Retinal pigment epithelial cell (primary cell): ENCODE data around the gene CCDC102B.
A peak's percentile ranks its signal among the peaks of the same experiment; 100 is the strongest.

Source experiments
- DNase-seq: peaks from one replicate; pipeline ENCODE4 v3.0.0-alpha.2; 2010; ENCODE audit warnings: low read depth
- H3K4me3 ChIP-seq: 2 replicates; pipeline ENCODE4 v1.5.1; 2011; ENCODE audit warnings: mild to moderate bottlenecking, low read length, control low read depth, moderate library complexity
- TF ChIP-seq, protein P1 (sequence below): conservative IDR thresholded peaks from 2 replicates; pipeline ENCODE4 v1.5.1; 2011; ENCODE audit warnings: low read depth, low read length, control low read depth, inconsistent platforms

CCDC102B gene

DNA sequence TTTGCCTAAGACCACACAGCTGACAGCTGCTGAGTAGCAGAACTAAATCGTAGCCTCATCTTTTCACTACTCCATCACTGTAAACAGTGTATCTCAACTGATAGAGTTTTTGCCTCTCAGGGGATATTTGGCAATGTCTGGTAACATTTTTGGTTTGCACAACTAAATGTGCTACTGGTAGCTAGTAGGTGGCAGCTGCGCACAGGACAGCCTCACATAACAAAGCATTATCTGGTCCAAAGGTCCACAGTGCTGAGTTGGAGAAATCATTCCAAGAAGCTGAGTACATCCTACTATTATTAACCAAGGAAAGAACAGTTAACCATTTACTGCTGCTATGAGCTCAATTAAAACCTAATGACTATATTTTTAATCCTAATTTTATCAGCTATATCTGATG, 6.1 kb upstream of the CCDC102B start:
- DNase-seq, result no peak
- H3K4me3 ChIP-seq, result no peak overlapping the region
- TF ChIP-seq, protein P1, sequence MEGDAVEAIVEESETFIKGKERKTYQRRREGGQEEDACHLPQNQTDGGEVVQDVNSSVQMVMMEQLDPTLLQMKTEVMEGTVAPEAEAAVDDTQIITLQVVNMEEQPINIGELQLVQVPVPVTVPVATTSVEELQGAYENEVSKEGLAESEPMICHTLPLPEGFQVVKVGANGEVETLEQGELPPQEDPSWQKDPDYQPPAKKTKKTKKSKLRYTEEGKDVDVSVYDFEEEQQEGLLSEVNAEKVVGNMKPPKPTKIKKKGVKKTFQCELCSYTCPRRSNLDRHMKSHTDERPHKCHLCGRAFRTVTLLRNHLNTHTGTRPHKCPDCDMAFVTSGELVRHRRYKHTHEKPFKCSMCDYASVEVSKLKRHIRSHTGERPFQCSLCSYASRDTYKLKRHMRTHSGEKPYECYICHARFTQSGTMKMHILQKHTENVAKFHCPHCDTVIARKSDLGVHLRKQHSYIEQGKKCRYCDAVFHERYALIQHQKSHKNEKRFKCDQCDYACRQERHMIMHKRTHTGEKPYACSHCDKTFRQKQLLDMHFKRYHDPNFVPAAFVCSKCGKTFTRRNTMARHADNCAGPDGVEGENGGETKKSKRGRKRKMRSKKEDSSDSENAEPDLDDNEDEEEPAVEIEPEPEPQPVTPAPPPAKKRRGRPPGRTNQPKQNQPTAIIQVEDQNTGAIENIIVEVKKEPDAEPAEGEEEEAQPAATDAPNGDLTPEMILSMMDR, result no peak

DNA sequence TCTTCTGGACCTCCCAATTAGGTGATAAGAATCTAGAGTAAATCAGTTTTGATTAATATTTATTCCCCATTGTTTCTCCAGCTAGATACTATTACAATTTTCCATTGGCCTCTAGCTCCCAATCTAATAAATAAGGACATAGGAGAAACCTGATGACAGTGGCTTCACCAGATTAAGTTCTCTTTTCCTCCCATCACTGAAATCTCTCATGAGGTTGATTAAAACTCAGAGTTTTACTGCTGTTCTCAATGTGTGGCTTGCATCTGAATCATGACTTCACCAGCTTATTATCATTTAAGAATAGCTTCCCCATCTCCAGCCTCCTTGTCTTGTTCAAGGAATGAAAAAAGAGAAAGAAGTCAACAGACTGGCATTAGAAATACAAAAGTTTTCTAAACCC, 3.9 kb upstream of the CCDC102B start:
- no peak for DNase-seq
- TF ChIP-seq, protein P1, result no peak
- H3K4me3 ChIP-seq, result no peak overlapping the region

DNA sequence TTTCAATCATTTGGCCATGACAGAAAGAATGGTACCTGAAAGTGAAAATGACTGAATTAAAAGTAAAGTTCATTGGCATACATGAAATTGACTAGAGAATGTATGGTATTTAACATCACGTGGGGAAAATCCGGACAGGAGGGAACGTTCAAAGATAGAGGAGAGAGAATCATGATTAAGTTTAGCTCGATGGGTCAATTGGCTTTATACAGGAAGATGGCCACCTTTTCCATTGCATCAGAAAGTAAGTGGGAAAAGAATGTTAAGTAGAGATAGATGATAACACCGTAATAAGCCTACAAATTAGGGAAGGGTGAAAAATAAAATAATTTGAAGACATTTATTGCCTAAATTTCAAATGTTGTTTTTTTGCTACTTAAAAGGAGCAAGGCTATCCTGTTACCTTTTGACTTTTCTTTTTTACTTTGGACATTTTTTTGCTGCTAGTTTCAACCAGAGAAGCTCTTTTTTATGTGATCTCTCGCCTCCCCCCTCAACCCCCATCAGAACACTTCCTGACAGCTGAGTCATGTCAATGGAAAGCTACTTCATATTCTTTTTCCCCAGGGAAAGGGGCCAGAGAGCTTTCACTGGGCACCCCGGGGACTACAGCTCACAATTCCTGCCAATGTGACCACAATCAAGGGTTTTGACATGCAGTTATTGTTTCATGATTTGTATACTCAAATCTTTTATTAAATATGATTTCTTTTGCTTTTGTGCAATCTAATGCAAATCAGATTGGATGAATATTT, 767 bp upstream of the CCDC102B start:
- TF ChIP-seq, protein P1, result no peak
- H3K4me3 ChIP-seq, result no peak overlapping the region
- no peak for DNase-seq

DNA sequence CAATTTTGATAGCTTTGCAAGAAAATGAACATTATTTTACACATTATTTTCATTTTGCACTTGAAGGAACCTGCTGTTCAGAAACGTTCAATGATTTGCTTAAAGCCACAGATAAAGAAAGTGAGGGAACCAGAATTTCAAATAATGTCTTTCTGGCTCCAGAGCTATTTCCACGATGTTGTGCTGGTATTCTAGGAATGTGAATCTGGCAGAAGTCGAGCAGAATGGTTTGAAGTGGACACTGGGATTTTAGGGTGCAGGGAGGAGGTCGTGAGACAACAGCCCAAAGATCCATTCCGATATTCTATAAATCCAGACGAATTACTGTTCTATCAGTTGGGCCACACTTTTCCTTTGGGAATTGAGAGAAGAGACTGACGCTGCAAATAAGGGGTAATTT, 2.2 kb downstream of the CCDC102B start:
- TF ChIP-seq, protein P1, result no peak
- no peak overlapping the region for H3K4me3 ChIP-seq
- DNase-seq, result no peak

DNA sequence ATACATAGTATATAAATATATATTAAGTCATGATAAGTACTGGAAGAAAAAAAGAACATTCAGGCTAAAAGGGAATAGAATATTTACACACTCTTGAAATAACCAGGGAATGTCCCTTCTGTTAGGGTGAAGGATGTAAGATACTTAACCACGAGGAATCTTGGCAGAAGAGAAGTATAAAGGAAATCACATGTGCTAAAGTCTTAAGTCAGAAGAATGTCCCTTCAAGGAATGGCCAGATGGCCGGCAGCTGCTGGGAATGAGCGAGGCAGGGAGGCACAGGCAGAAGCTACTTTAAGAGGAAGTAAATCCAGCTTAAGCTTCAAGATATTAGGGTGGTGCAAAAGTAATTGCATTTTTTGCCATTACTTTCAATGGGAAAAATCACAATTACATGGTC, 5.5 kb downstream of the CCDC102B start:
- H3K4me3 ChIP-seq, result no peak overlapping the region
- DNase-seq, result peak; percentile 21
- TF ChIP-seq, protein P1, result no peak

DNA sequence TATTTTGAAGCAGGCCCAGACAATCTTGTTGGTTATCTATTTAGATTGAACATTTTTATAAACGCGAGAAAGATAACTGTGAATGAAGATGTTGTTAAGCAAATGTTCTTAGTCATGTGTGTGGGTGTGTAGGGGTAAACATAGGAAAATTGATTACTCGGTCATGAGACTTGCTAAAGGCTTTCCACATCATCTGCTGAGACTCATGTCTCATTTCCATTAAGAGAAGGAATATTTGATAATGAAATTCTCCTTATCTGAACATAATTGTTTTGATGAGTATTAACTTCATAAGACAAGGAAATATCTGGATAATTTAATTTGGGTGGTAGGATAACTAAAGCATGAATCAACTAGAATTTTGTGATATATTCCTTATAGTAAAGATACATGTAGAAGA, 19.7 kb downstream of the CCDC102B start:
- TF ChIP-seq, protein P1, result no peak
- no peak for DNase-seq
- H3K4me3 ChIP-seq, result no peak overlapping the region

DNA sequence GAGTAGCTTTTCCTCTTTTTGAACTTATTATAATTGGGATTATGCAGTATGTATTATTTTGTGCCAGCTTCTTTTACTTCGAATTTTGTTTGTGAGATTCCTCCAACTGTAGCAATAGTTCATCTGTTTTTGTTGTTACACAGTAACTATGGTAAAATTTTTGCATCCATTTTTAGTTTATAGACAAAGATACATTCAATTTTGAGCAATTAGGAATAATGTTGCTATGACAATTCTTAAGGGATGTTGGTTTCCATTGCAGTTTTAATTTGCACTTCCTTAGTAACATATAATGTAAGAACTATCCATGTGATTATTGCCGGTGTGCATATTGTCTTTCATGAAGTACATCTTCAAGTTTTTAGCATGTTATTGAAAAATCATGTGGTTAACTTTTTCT, 20.7 kb downstream of the CCDC102B start:
- no peak for DNase-seq
- TF ChIP-seq, protein P1, result no peak
- H3K4me3 ChIP-seq, result no peak overlapping the region
